ENCODE measurements around the gene SLCO4A1. TPM values are rescaled to one million over a fixed set of nuclear protein-coding genes. Genes with fewer than 3 reads are reported as not detected.

SLCO4A1 gene
- total and polyA plus RNA-seq, 2 donors (not counting 3 experiments of a cell fraction or from before 2014, with no cell fraction given), result 1.4 to 4.1 TPM

GRCh38 chr20:62609811-62610757 is 32.2 kb upstream of the SLCO4A1 start:
- H3K9me1 ChIP-seq (replicated peaks; ENCODE audit: control insufficient read depth, extremely low read depth, insufficient read depth, low read length), result no peaks in the 10 kb centered on the region
- no peak for DNase-seq (ENCODE audit: low read depth, low spot score)
- no peak overlapping the region for H2AFZ ChIP-seq (ENCODE audit: low read depth, low read length)
- H3K36me3 ChIP-seq (ENCODE audit: control insufficient read depth in 2 of 2, extremely low read depth in 1 of 2, insufficient read depth in 2 of 2, low read length in 2 of 2), result no peaks in the 10 kb centered on the region
- H3K4me1 ChIP-seq (ENCODE audit: control insufficient read depth, extremely low read depth, insufficient read depth, low read length), result no peaks in the 10 kb centered on the region
- no peak for FAIRE-seq
- POLR2A ChIA-PET, result no interaction called here
- dilution Hi-C loops (cut with MboI; ENCODE audit: extremely low pct_ligation_motif_present, low sequenced_read_pairs) (no loop called here), intact Hi-C loops (cut with micrococcal nuclease) (no loop called here)
- H3K79me2 ChIP-seq (ENCODE audit: control insufficient read depth, insufficient read depth, low read length), result no peaks in the 10 kb centered on the region
- no peaks in the 10 kb centered on the region for H4K20me1 ChIP-seq (replicated peaks; ENCODE audit: control insufficient read depth, extremely low read depth, insufficient read depth, low read length)
- peaks cover 0 to 2% of the 10 kb centered on the region in 2 experiments for H3K27me3 ChIP-seq (ENCODE audit: control insufficient read depth in 2 of 2, insufficient read depth in 2 of 2, low read length in 2 of 2)
- no peak overlapping the region for H3K9ac ChIP-seq (replicated peaks; ENCODE audit: extremely low read depth, insufficient read depth, low read length)
- TF ChIP-seq POLR2AphosphoS5 (IDR thresholded peaks at IDR 0.05; ENCODE audit: insufficient read depth, low read depth, low read length), result no peak
- TF ChIP-seq GATA2 (IDR thresholded peaks at IDR 0.05; ENCODE audit: insufficient read depth, insufficient read length, low read depth, low read length), result no peak
- no peak for TF ChIP-seq MYC (IDR thresholded peaks at IDR 0.05; ENCODE audit: low read depth, low read length)
- TF ChIP-seq JUN (IDR thresholded peaks at IDR 0.05; ENCODE audit: borderline replicate concordance, insufficient read depth, insufficient read length, low read depth), result no peak
- TF ChIP-seq MAX (IDR thresholded peaks at IDR 0.05; ENCODE audit: insufficient read depth, insufficient read length), result no peak
- TF ChIP-seq CTCF (IDR thresholded peaks at IDR 0.05; ENCODE audit: extremely low read depth in 1 of 2, insufficient read depth in 1 of 2, low read depth in 1 of 2, low read length in 2 of 2), result no peak
- no peak for TF ChIP-seq EZH2 (IDR thresholded peaks at IDR 0.05; ENCODE audit: borderline replicate concordance, low read depth, low read length, severe bottlenecking)
- no peak for TF ChIP-seq FOS (IDR thresholded peaks at IDR 0.05; ENCODE audit: borderline replicate concordance, insufficient read depth, low read length)
- TF ChIP-seq POLR2A (IDR thresholded peaks at IDR 0.05; ENCODE audit: low read depth, low read length), result no peak
- no peak overlapping the region for H3K4me3 ChIP-seq (replicated peaks in 1 of 3; ENCODE audit: insufficient read depth in 1 of 3, low read depth in 1 of 3, low read length in 3 of 3)
- H3K9me3 ChIP-seq (replicated peaks; ENCODE audit: control insufficient read depth, insufficient read depth, low read length), result no peaks in the 10 kb centered on the region
- H3K4me2 ChIP-seq (ENCODE audit: insufficient read depth, low read length), result no peak overlapping the region
- H3K27ac ChIP-seq (ENCODE audit: insufficient read depth, low read depth, low read length), result no peak overlapping the region
- CTCF ChIA-PET, result interaction anchor here (0.6 to 1.6 kb wide), 6 partner anchors 9 to 121 kb away, joined by 3 to 6 read pairs (median 3); no protein-coding TSS in a partner anchor
- BruUV-seq (replicated peaks), result no TSS peak
